Measurements from ENCODE around the gene KCNK5.

Gene KCNK5

DNA sequence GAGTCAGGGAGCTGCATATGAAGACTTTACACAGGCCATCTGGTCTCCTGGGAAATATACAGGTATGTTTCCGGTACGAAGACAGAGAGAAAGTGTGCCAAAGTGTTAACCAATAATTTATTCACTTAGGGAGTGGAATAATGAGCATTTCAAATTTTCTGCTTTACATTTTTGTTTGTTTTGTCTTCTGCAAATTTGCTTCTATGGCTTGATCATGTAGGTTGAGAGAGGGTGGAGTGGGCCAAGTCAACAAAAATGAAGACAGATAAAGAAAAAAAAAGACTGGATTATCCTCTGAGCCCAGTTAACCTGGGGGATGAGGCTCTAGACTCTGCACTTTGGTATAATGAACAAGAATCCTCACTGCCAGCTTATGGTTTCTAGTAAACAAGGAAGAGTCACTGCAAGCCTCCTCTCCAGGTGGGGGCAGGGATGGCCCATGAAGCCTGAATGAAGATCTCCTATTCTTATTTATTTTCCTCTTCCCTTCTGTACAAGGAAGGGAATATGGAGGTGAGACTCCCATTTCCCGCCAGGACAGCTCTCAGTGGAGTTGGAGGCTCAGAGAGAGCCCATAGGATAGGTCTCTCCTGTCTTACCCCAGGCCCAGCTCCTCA lies 47.2 kb upstream of the KCNK5 start:
- POLR2A ChIA-PET: no interaction called here

DNA sequence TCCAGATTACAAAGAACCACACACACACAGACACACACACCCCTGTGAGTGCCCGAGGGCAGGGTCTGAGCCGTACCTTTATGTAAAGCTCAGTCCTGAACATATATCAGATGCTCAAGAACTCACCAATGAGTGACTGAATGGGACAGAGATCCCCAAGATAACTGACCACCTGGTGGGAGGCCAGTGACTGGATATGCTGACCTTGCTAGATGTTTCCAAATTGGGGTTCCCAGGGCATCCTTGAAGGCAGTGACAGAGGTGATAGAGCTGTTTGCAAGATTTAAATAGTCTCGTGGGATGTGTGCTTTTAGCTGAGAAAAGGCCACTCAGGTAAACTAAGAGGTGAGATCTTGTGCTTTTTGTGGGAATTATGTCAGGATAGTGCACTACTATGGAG lies 45.6 kb upstream of the KCNK5 start:
- no peaks in the 10 kb centered on the region for H3K9me3 ChIP-seq (ENCODE audit: control insufficient read depth, insufficient read depth, low read depth, low read length)
- TF ChIP-seq, protein P1, sequence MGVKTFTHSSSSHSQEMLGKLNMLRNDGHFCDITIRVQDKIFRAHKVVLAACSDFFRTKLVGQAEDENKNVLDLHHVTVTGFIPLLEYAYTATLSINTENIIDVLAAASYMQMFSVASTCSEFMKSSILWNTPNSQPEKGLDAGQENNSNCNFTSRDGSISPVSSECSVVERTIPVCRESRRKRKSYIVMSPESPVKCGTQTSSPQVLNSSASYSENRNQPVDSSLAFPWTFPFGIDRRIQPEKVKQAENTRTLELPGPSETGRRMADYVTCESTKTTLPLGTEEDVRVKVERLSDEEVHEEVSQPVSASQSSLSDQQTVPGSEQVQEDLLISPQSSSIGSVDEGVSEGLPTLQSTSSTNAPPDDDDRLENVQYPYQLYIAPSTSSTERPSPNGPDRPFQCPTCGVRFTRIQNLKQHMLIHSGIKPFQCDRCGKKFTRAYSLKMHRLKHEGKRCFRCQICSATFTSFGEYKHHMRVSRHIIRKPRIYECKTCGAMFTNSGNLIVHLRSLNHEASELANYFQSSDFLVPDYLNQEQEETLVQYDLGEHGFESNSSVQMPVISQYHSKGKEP (tag by site-specific recombination; IDR thresholded peaks at IDR 0.05): no peak
- TF ChIP-seq, protein P2, sequence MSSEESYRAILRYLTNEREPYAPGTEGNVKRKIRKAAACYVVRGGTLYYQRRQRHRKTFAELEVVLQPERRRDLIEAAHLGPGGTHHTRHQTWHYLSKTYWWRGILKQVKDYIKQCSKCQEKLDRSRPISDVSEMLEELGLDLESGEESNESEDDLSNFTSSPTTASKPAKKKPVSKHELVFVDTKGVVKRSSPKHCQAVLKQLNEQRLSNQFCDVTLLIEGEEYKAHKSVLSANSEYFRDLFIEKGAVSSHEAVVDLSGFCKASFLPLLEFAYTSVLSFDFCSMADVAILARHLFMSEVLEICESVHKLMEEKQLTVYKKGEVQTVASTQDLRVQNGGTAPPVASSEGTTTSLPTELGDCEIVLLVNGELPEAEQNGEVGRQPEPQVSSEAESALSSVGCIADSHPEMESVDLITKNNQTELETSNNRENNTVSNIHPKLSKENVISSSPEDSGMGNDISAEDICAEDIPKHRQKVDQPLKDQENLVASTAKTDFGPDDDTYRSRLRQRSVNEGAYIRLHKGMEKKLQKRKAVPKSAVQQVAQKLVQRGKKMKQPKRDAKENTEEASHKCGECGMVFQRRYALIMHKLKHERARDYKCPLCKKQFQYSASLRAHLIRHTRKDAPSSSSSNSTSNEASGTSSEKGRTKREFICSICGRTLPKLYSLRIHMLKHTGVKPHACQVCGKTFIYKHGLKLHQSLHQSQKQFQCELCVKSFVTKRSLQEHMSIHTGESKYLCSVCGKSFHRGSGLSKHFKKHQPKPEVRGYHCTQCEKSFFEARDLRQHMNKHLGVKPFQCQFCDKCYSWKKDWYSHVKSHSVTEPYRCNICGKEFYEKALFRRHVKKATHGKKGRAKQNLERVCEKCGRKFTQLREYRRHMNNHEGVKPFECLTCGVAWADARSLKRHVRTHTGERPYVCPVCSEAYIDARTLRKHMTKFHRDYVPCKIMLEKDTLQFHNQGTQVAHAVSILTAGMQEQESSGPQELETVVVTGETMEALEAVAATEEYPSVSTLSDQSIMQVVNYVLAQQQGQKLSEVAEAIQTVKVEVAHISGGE (tag by site-specific recombination; conservative IDR thresholded peaks at IDR 0.05; ENCODE audit: low read depth): no peak
- no peak for TF ChIP-seq ZNF529 (tag by site-specific recombination; IDR thresholded peaks at IDR 0.05; ENCODE audit: insufficient replicate concordance)
- no peak for TF ChIP-seq SP7 (tag by site-specific recombination; IDR thresholded peaks at IDR 0.05)
- no peak for TF ChIP-seq KLF10 (tag by site-specific recombination; IDR thresholded peaks at IDR 0.05)
- TF ChIP-seq ZNF837 (tag by site-specific recombination; IDR thresholded peaks at IDR 0.05): no peak
- TF ChIP-seq MYNN (tag by site-specific recombination; IDR thresholded peaks at IDR 0.05; ENCODE audit: borderline replicate concordance): no peak
- TF ChIP-seq ZNF155 (tag by site-specific recombination; IDR thresholded peaks at IDR 0.05): no peak
- TF ChIP-seq ZNF473 (tag by site-specific recombination; IDR thresholded peaks at IDR 0.05): no peak
- no peak for TF ChIP-seq KLF8 (tag by site-specific recombination; IDR thresholded peaks at IDR 0.05)
- no peak for TF ChIP-seq ZNF571 (tag by site-specific recombination; IDR thresholded peaks at IDR 0.05)
- no peak for TF ChIP-seq KLF16 (tag by site-specific recombination; IDR thresholded peaks at IDR 0.05)
- TF ChIP-seq SCRT1 (tag by site-specific recombination; IDR thresholded peaks at IDR 0.05; ENCODE audit: borderline replicate concordance): no peak
- TF ChIP-seq ZBTB7A (tag by site-specific recombination; IDR thresholded peaks at IDR 0.05; ENCODE audit: low read depth): no peak
- TF ChIP-seq GLI2 (tag by site-specific recombination; IDR thresholded peaks at IDR 0.05; ENCODE audit: borderline replicate concordance, low read depth): no peak
- no peak for TF ChIP-seq ZNF658 (tag by site-specific recombination; IDR thresholded peaks at IDR 0.05)
- TF ChIP-seq ZNF747 (tag by site-specific recombination; IDR thresholded peaks at IDR 0.05): no peak
- TF ChIP-seq ZNF239 (tag by site-specific recombination; IDR thresholded peaks at IDR 0.05): no peak
- TF ChIP-seq KLF9 (tag by site-specific recombination; IDR thresholded peaks at IDR 0.05; ENCODE audit: low read depth): no peak
- TF ChIP-seq ZNF133 (tag by site-specific recombination; IDR thresholded peaks at IDR 0.05): no peak
- H3K4me1 ChIP-seq (ENCODE audit: control insufficient read depth, insufficient read depth, low read length): no peaks in the 10 kb centered on the region
- no peaks in the 10 kb centered on the region for H3K36me3 ChIP-seq (ENCODE audit: control insufficient read depth in 2 of 2, insufficient read depth in 1 of 2, low read length in 2 of 2)
- ChIA-PET POLR2A (no interaction called here), CTCF (interaction anchor here (0.5 to 2.6 kb wide), 4 partner anchors 9 to 1949 kb away, joined by 3 to 8 read pairs (median 6); no protein-coding TSS in a partner anchor)
- H3K27ac ChIP-seq (ENCODE audit: extremely low read depth, low read depth, low read length): no peak overlapping the region
- H3K4me3 ChIP-seq (ENCODE audit: low read depth, low read length): no peak overlapping the region

More for the DNA sequence above, 47.2 kb upstream of the KCNK5 start:
- Histone ChIP-seq H3K9me3 (ENCODE audit: control insufficient read depth, insufficient read depth, low read depth, low read length) (no peaks in the 10 kb centered on the region), H3K4me3 (ENCODE audit: low read depth, low read length) (no peak overlapping the region), H3K4me1 (ENCODE audit: control insufficient read depth, insufficient read depth, low read length) (peaks cover 3% of the 10 kb centered on the region), H3K27ac (ENCODE audit: extremely low read depth, low read depth, low read length) (no peak overlapping the region), H3K36me3 (ENCODE audit: control insufficient read depth in 2 of 2, insufficient read depth in 1 of 2, low read length in 2 of 2) (no peaks in the 10 kb centered on the region)
- CTCF ChIA-PET: interaction anchor here (2.6 kb wide), 1 partner anchor 26 kb away, joined by 8 read pairs; no protein-coding TSS in a partner anchor
- TF ChIP-seq ZBTB20 (tag by site-specific recombination; IDR thresholded peaks at IDR 0.05) (no peak), ZFHX2 (tag by site-specific recombination; conservative IDR thresholded peaks at IDR 0.05) (peak; percentile 19; the same call in 1 of the 2 replicates), EGR2 (tag by site-specific recombination; IDR thresholded peaks at IDR 0.05; ENCODE audit: low read depth) (peak; percentile 57; the same call in 1 of the 2 replicates)

Data from HEK293 (cell line).